Hepatocyte (in vitro differentiated cells): ENCODE results near the gene DNAJC15.

Experiments
- EZH2 ChIP-seq: fragments of 200-600 bp; sonication (generic); IDR thresholded peaks from 2 replicates; pipeline ENCODE4 v1.6.1; 2016; ENCODE audit warnings: antibody characterized with exemption, mild to moderate bottlenecking, borderline replicate concordance
- EZH2phosphoT487 ChIP-seq: fragments of 200-600 bp; sonication (generic); IDR thresholded peaks from one replicate; pipeline ENCODE4 v1.6.1; 2018; ENCODE audit warnings: antibody characterized with exemption, mild to moderate bottlenecking, low read depth, moderate library complexity; ENCODE audit not compliant: unreplicated experiment, severe bottlenecking
- TF ChIP-seq, protein P1 (sequence below): fragments of 200-600 bp; sonication (generic); IDR thresholded peaks from 2 replicates; pipeline ENCODE4 v1.5.1; 2016; ENCODE audit warnings: antibody characterized with exemption, mild to moderate bottlenecking; ENCODE audit not compliant: poor library complexity

DNA sequence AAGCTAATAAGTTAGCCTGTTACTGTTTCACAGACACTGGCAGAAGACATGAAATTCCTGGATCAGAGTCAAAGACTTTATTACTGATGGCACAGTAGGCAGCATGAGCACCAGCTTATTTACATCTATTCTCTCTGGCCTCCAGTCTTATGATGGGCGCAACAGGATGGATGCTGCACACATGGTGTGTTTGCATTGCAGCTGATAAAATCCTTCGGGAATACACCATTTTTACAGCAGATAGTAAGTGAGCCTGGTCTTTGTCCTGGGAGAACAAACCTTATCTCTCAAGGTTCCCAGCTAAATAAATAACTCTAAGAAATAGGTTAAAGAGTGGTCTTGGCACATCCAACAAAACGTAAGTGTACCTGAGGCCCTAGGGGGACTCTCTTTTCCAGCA is 47.3 kb upstream of the DNAJC15 start:
- TF ChIP-seq, protein P1, sequence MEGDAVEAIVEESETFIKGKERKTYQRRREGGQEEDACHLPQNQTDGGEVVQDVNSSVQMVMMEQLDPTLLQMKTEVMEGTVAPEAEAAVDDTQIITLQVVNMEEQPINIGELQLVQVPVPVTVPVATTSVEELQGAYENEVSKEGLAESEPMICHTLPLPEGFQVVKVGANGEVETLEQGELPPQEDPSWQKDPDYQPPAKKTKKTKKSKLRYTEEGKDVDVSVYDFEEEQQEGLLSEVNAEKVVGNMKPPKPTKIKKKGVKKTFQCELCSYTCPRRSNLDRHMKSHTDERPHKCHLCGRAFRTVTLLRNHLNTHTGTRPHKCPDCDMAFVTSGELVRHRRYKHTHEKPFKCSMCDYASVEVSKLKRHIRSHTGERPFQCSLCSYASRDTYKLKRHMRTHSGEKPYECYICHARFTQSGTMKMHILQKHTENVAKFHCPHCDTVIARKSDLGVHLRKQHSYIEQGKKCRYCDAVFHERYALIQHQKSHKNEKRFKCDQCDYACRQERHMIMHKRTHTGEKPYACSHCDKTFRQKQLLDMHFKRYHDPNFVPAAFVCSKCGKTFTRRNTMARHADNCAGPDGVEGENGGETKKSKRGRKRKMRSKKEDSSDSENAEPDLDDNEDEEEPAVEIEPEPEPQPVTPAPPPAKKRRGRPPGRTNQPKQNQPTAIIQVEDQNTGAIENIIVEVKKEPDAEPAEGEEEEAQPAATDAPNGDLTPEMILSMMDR: no peak
- no peak for TF ChIP-seq EZH2
- no peak for TF ChIP-seq EZH2phosphoT487
